OCI-LY3 (cell line): ENCODE measurements around the gene KCNE4.

Experiments
- CTCF ChIP-seq: fragments of 200-600, 300-600 bp; sonication (generic); IDR thresholded peaks from 2 replicates; pipeline ENCODE4 v1.5.1; 2014; ENCODE audit warnings: antibody characterized with exemption, low read length, low read depth
- EZH2phosphoT487 ChIP-seq: fragments of 200-600 bp; shearing (Covaris generic); IDR thresholded peaks from 2 replicates; pipeline ENCODE4 v1.6.1; 2018; ENCODE audit warnings: antibody characterized with exemption, mixed run types, low read depth

- TF ChIP-seq CTCF (no peak), EZH2phosphoT487 (no peak)
Observed at GRCh38 chr2:223034221-223034975, 17.6 kb upstream of the KCNE4 start.
